Thyroid gland (tissue), 4 donors: ENCODE data around the gene FASLG. TPM values are rescaled to one million over a fixed set of nuclear protein-coding genes. Genes with fewer than 3 reads are reported as not detected.

ENCODE experiments used
- DNase-seq, 2 donors: peaks; one replicate each; pipeline ENCODE4 v3.0.0-alpha.2; 2019
- H3K27ac ChIP-seq, 3 donors: fragments of 200-600 bp; sonication (generic); 1 replicate in 2 of 3; 2 replicates in 1 of 3; pipeline ENCODE4 v1.5.1; 2016 to 2019; ENCODE audit warnings: mild to moderate bottlenecking in 1 of 3, moderate library complexity in 1 of 3
- H3K27me3 ChIP-seq: fragments of 200-600 bp; sonication (generic); one replicate; pipeline ENCODE4 v1.5.1; 2019
- H3K36me3 ChIP-seq, 2 donors: fragments of 200-600 bp; sonication (generic); one replicate each; pipeline ENCODE4 v1.5.1; 2016 to 2019
- H3K4me1 ChIP-seq, 2 donors: fragments of 200-600 bp; sonication (generic); one replicate each; pipeline ENCODE4 v1.5.1; 2017 to 2019
- H3K4me3 ChIP-seq, 3 donors: fragments of 200-600 bp; sonication (generic); replicated peaks in 1 of 3; 1 replicate in 2 of 3; 2 replicates in 1 of 3; pipeline ENCODE4 v1.5.1; 2016; ENCODE audit warnings: mild to moderate bottlenecking in 1 of 3
- H3K9me3 ChIP-seq: fragments of 200-600 bp; sonication (generic); one replicate; pipeline ENCODE4 v1.5.1; 2017
- CTCF ChIP-seq, 6 experiments: fragments of 200-600 bp in 3 of 6; fragments of 450-650 bp in 3 of 6; sonication (generic) in 3 of 6; IDR thresholded peaks; one replicate each; pipeline ENCODE4 v1.5.1; 2016 to 2019; ENCODE audit warnings: antibody characterized with exemption in 6 of 6, mild to moderate bottlenecking in 2 of 6, inconsistent platforms in 1 of 6, moderate library complexity in 1 of 6
- POLR2A ChIP-seq, 2 donors: fragments of 450-650 bp; IDR thresholded peaks; one replicate each; pipeline ENCODE4 v1.6.1; 2017; ENCODE audit warnings: antibody characterized with exemption in 2 of 2, mild to moderate bottlenecking in 2 of 2, moderate library complexity in 1 of 2
- WGBS, 2 donors: methylation state at CpG; one replicate each; pipeline ENCODE4 v1.1.5; 2017; 5-methylcytosine and 5-hydroxymethylcytosine counted together
- intact Hi-C: fragments of 100-400 bp; cut with DNase I; formaldehyde crosslinking; loops from one replicate; pipeline ENCODE4 v1.15.1; 2023
- total RNA-seq, 4 donors: library from RNA; depleted of rRNA; stranded (reverse); fragments of >200 nt; gene quantifications; one replicate each; pipeline ENCODE4 v1.2.3, GENCODE V29; 2016

The FASLG gene
- total RNA-seq, 4 donors from 2014 or later: 0.33 to 0.73 TPM; not detected in 2

- Histone ChIP-seq H3K27ac (no peak overlapping the region), H3K4me1 (no peaks in the 10 kb centered on the region), H3K27me3 (no peaks in the 10 kb centered on the region), H3K36me3 (no peaks in the 10 kb centered on the region), H3K9me3 (no peaks in the 10 kb centered on the region), H3K4me3 (no peak overlapping the region)
- TF ChIP-seq CTCF (IDR thresholded peaks at IDR 0.05) (no peak), POLR2A (IDR thresholded peaks at IDR 0.05) (no peak)
- 58 to 75% methylated on average over 4 of the region's 4 CpGs for WGBS, 2 donors
- no peak for DNase-seq
- intact Hi-C loops: no loop called here
Observed at GRCh38 chr1:172699695-172700227, 40.9 kb downstream of the FASLG start.

- TF ChIP-seq CTCF (IDR thresholded peaks at IDR 0.05) (no peak), POLR2A (IDR thresholded peaks at IDR 0.05) (no peak)
- 89 to 96% methylated on average over 3 of the region's 3 CpGs for WGBS, 2 donors
- Histone ChIP-seq H3K27me3 (no peaks in the 10 kb centered on the region), H3K9me3 (no peaks in the 10 kb centered on the region), H3K4me1 (no peaks in the 10 kb centered on the region), H3K36me3 (no peaks in the 10 kb centered on the region), H3K4me3 (no peak overlapping the region), H3K27ac (no peak overlapping the region)
- intact Hi-C loops: no loop called here
- no peak for DNase-seq
Observed at GRCh38 chr1:172700556-172700955, 41.7 kb downstream of the FASLG start.

- no peaks in the 10 kb centered on the region for H3K36me3 ChIP-seq
- intact Hi-C loops: no loop called here
- 63 to 68% methylated on average over 1 of the region's 1 CpG for WGBS, 2 donors
- H3K27me3 ChIP-seq: no peaks in the 10 kb centered on the region
- TF ChIP-seq CTCF (IDR thresholded peaks at IDR 0.05): no peak
- TF ChIP-seq POLR2A (IDR thresholded peaks at IDR 0.05): no peak
- no peak overlapping the region for H3K4me3 ChIP-seq
- H3K27ac ChIP-seq: no peak overlapping the region
- no peaks in the 10 kb centered on the region for H3K4me1 ChIP-seq
- DNase-seq: no peak
- no peaks in the 10 kb centered on the region for H3K9me3 ChIP-seq
Observed at GRCh38 chr1:172704001-172704400, 45.1 kb downstream of the FASLG start.

GRCh38 chr1:172704420-172705210 lies 45.7 kb downstream of the FASLG start:
- Histone ChIP-seq H3K9me3 (no peaks in the 10 kb centered on the region), H3K4me1 (no peaks in the 10 kb centered on the region), H3K27me3 (no peaks in the 10 kb centered on the region), H3K27ac (no peak overlapping the region), H3K4me3 (no peak overlapping the region), H3K36me3 (no peaks in the 10 kb centered on the region)
- intact Hi-C loops: no loop called here
- WGBS, 2 donors: 86 to 89% methylated on average over 2 of the region's 2 CpGs
- DNase-seq: no peak
- no peak for TF ChIP-seq POLR2A (IDR thresholded peaks at IDR 0.05)
- no peak for TF ChIP-seq CTCF (IDR thresholded peaks at IDR 0.05)

GRCh38 chr1:172708452-172708851 lies 49.5 kb downstream of the FASLG start:
- H3K4me1 ChIP-seq: no peaks in the 10 kb centered on the region
- no peak overlapping the region for H3K27ac ChIP-seq
- WGBS, 2 donors: 19 to 32% methylated on average over 2 of the region's 2 CpGs
- no peaks in the 10 kb centered on the region for H3K27me3 ChIP-seq
- H3K9me3 ChIP-seq: no peaks in the 10 kb centered on the region
- no peak for DNase-seq
- H3K4me3 ChIP-seq: no peak overlapping the region
- TF ChIP-seq CTCF (IDR thresholded peaks at IDR 0.05): no peak
- no peak for TF ChIP-seq POLR2A (IDR thresholded peaks at IDR 0.05)
- intact Hi-C loops: no loop called here
- no peaks in the 10 kb centered on the region for H3K36me3 ChIP-seq
